ENCODE results near the gene BIRC6.
"Not testable (repeated sequence)": the region's sequence is repeated elsewhere in the genome, so short reads cannot be mapped to it uniquely, and the experiment has no call there.

BIRC6 gene

GRCh38 chr2:32491346-32491745, 134.5 kb downstream of the BIRC6 start:
- intact Hi-C loops (cut with DNase I) = no loop called here
- no peak for DNase-seq

GRCh38 chr2:32495139-32495538, 138.3 kb downstream of the BIRC6 start:
- no peak for DNase-seq
- intact Hi-C loops (cut with DNase I) = no loop called here

- DNase-seq = no peak
- intact Hi-C loops (cut with DNase I) = no loop called here
Observed at GRCh38 chr2:32496662-32497061, 139.8 kb downstream of the BIRC6 start.

GRCh38 chr2:32498306-32498705, 141.5 kb downstream of the BIRC6 start:
- intact Hi-C loops (cut with DNase I) = no loop called here
- no peak for DNase-seq

- no peak for DNase-seq
- intact Hi-C loops (cut with DNase I) = no loop called here
Observed at GRCh38 chr2:32502941-32503340, 146.1 kb downstream of the BIRC6 start.

GRCh38 chr2:32504877-32505478, 148.2 kb downstream of the BIRC6 start:
- no peak for DNase-seq
- intact Hi-C loops (cut with DNase I) = no loop called here

GRCh38 chr2:32506446-32506845, 149.6 kb downstream of the BIRC6 start:
- no peak for DNase-seq
- intact Hi-C loops (cut with DNase I) = no loop called here

- no peak for DNase-seq
- intact Hi-C loops (cut with DNase I) = no loop called here
Observed at GRCh38 chr2:32514946-32515345, 158.1 kb downstream of the BIRC6 start.

GRCh38 chr2:32516567-32516966, 159.7 kb downstream of the BIRC6 start:
- no peak for DNase-seq
- intact Hi-C loops (cut with DNase I) = no loop called here

- DNase-seq = no peak
- intact Hi-C loops (cut with DNase I) = no loop called here
Observed at GRCh38 chr2:32522770-32523169, 165.9 kb downstream of the BIRC6 start.

- DNase-seq = no peak
- intact Hi-C loops (cut with DNase I) = no loop called here
Observed at GRCh38 chr2:32523686-32524085, 166.9 kb downstream of the BIRC6 start.

- intact Hi-C loops (cut with DNase I) = no loop called here
- no peak for DNase-seq
Observed at GRCh38 chr2:32532341-32532740, 175.5 kb downstream of the BIRC6 start.

GRCh38 chr2:32532961-32533360, 176.1 kb downstream of the BIRC6 start:
- DNase-seq = no peak
- intact Hi-C loops (cut with DNase I) = no loop called here

- no peak for DNase-seq
- intact Hi-C loops (cut with DNase I) = no loop called here
Observed at GRCh38 chr2:32534831-32535230, 178.0 kb downstream of the BIRC6 start.

GRCh38 chr2:32538735-32539134, 181.9 kb downstream of the BIRC6 start:
- intact Hi-C loops (cut with DNase I) = no loop called here
- DNase-seq = no peak

- DNase-seq = not testable (repeated sequence)
- intact Hi-C loops (cut with DNase I) = loop anchor here (5.0 to 10.0 kb wide), 3 partner anchors 220 to 480 kb away; partner anchors contain the start of gene LTBP1
Observed at GRCh38 chr2:32552483-32552882, 195.7 kb downstream of the BIRC6 start.

GRCh38 chr2:32553829-32554432, 197.1 kb downstream of the BIRC6 start:
- intact Hi-C loops (cut with DNase I) = loop anchor here (5.0 to 10.0 kb wide), 3 partner anchors 218 to 478 kb away; partner anchors contain the start of gene LTBP1
- no peak for DNase-seq

- no peak for DNase-seq
- intact Hi-C loops (cut with DNase I) = loop anchor here (5.0 to 10.0 kb wide), 2 partner anchors 386 to 1024 kb away; partner anchors contain the start of gene LTBP1
Observed at GRCh38 chr2:32558492-32558891, 201.7 kb downstream of the BIRC6 start.

- DNase-seq = peak in 9 of 10 donors; percentile 41 to 94 (median 60)
- intact Hi-C loops (cut with DNase I) = loop anchor here (5.0 to 10.0 kb wide), 2 partner anchors 386 to 1023 kb away; partner anchors contain the start of gene LTBP1
Observed at GRCh38 chr2:32559136-32559535, 202.3 kb downstream of the BIRC6 start.

- intact Hi-C loops (cut with DNase I) = no loop called here
Observed at GRCh38 chr2:32562906-32563305, 206.1 kb downstream of the BIRC6 start.

GRCh38 chr2:32564417-32565035, 207.7 kb downstream of the BIRC6 start:
- intact Hi-C loops (cut with DNase I) = no loop called here
- DNase-seq = no peak

More at GRCh38 chr2:32562906-32563305, 206.1 kb downstream of the BIRC6 start:
- DNase-seq = no peak

- intact Hi-C loops (cut with DNase I) = no loop called here
- no peak for DNase-seq
Observed at GRCh38 chr2:32565902-32566301, 209.1 kb downstream of the BIRC6 start.

Data from posterior cingulate gyrus (tissue), 11 donors.